A673 (cell line): ENCODE measurements around the gene CEACAM1. TPM values are rescaled to one million over a fixed set of nuclear protein-coding genes. Genes with fewer than 3 reads are reported as not detected.
"Not testable (repeated sequence)": the region's sequence is repeated elsewhere in the genome, so short reads cannot be mapped to it uniquely, and the experiment has no call there.

Experiments used
- BruUV-seq: library from RNA; stranded (reverse); fragments of 400-500 nt; replicated peaks from 2 replicates; lab custom pipeline; 2021; lab: Mats Ljungman, UMichigan
- CTCF ChIA-PET: fragments of 300-600 bp; sonication (Branson Sonifier 250); formaldehyde crosslinking; loops from one replicate; lab custom pipeline; 2022; ENCODE audit warnings: antibody characterized with exemption; lab: Charles Lee
- POLR2A ChIA-PET: fragments of 300-600 bp; sonication (Branson Sonifier 250); formaldehyde crosslinking; loops from one replicate; lab custom pipeline; 2022; ENCODE audit warnings: antibody characterized with exemption; ENCODE audit not compliant: low non-redundant PET; lab: Charles Lee
- DNase-seq: peaks from one replicate; pipeline ENCODE4 v3.0.0-alpha.2; 2015; ENCODE audit warnings: low spot score
- H3K27ac ChIP-seq: fragments of 200-600 bp; sonication (generic); 2 replicates; pipeline ENCODE4 v1.5.1; 2016; ENCODE audit warnings: mixed run types, low read depth, mild to moderate bottlenecking, mixed read lengths, antibody characterized with exemption, low read length; ENCODE audit not compliant: poor library complexity, severe bottlenecking
- H3K27me3 ChIP-seq: fragments of 200-600 bp; sonication (generic); replicated peaks from 2 replicates; pipeline ENCODE4 v1.6.1; 2017; ENCODE audit warnings: mixed run types, low read depth, mild to moderate bottlenecking, mixed read lengths, antibody characterized with exemption, low read length; ENCODE audit not compliant: insufficient read depth, poor library complexity
- H3K36me3 ChIP-seq: fragments of 200-600 bp; sonication (generic); 2 replicates; pipeline ENCODE4 v1.6.1; 2016; ENCODE audit warnings: mixed run types, mild to moderate bottlenecking, mixed read lengths, antibody characterized with exemption, low read length; ENCODE audit not compliant: insufficient read depth, poor library complexity, severe bottlenecking
- H3K4me1 ChIP-seq: fragments of 200-600 bp; sonication (generic); 2 replicates; pipeline ENCODE4 v1.6.1; 2017; ENCODE audit warnings: mixed run types, mild to moderate bottlenecking, mixed read lengths, antibody characterized with exemption, low read length; ENCODE audit not compliant: insufficient read depth, poor library complexity, severe bottlenecking
- H3K4me3 ChIP-seq: fragments of 200-600 bp; sonication (generic); 2 replicates; pipeline ENCODE4 v1.5.1; 2016; ENCODE audit warnings: low read depth, mixed run types, mild to moderate bottlenecking, mixed read lengths, low read length; ENCODE audit not compliant: poor library complexity, severe bottlenecking
- H3K9me3 ChIP-seq: fragments of 200-600 bp; sonication (generic); 2 replicates; pipeline ENCODE4 v1.6.1; 2016; ENCODE audit warnings: mixed run types, low read depth, mild to moderate bottlenecking, mixed read lengths, antibody characterized with exemption, low read length; ENCODE audit not compliant: poor library complexity, severe bottlenecking
- CTCF ChIP-seq: fragments of 300-800, 200-600 bp; sonication (generic); conservative IDR thresholded peaks from 2 replicates; pipeline ENCODE4 v1.5.1; 2017; ENCODE audit warnings: low read depth, mild to moderate bottlenecking, antibody characterized with exemption, low read length, moderate library complexity, mixed read lengths
- EZH2 ChIP-seq: fragments of 200-600 bp; sonication (generic); IDR thresholded peaks from 2 replicates; pipeline ENCODE4 v1.6.1; 2017; ENCODE audit warnings: borderline replicate concordance, low read depth, mild to moderate bottlenecking, mixed read lengths, antibody characterized with exemption, low read length; ENCODE audit not compliant: poor library complexity, severe bottlenecking
- intact Hi-C: fragments of 100-400 bp; cut with micrococcal nuclease; formaldehyde crosslinking; loops from one replicate; pipeline ENCODE4 v1.10.0; 2022; ENCODE audit not compliant: unreplicated experiment
- total RNA-seq: library from RNA; stranded (reverse); gene quantifications from 2 replicates; pipeline ENCODE4 v1.2.3, GENCODE V29; 2021

Gene CEACAM1
- total RNA-seq, 1 experiment from 2014 or later = 0.64 TPM

- POLR2A ChIA-PET = no interaction called here
- CTCF ChIA-PET = no interaction called here
- H3K36me3 ChIP-seq = no peaks in the 10 kb centered on the region
- no peak for DNase-seq
- peaks cover 7% of the 10 kb centered on the region for H3K27me3 ChIP-seq
- no peak overlapping the region for H3K27ac ChIP-seq
- H3K4me3 ChIP-seq = no peak overlapping the region
- intact Hi-C loops = no loop called here
- no peaks in the 10 kb centered on the region for H3K4me1 ChIP-seq
- no peak for TF ChIP-seq EZH2
- no peak for TF ChIP-seq CTCF
- no peaks in the 10 kb centered on the region for H3K9me3 ChIP-seq
- no TSS peak for BruUV-seq
Measured at GRCh38 chr19:42538841-42539709, 10.8 kb upstream of the CEACAM1 start.

GRCh38 chr19:42535276-42535675, 7.0 kb upstream of the CEACAM1 start:
- BruUV-seq, H3K36me3 ChIP-seq, H3K27me3 ChIP-seq, CTCF ChIA-PET, H3K4me1 ChIP-seq, H3K9me3 ChIP-seq, intact Hi-C loops, DNase-seq, POLR2A ChIA-PET, H3K4me3 ChIP-seq, H3K27ac ChIP-seq: not testable (repeated sequence)

GRCh38 chr19:42534391-42534790, 6.1 kb upstream of the CEACAM1 start:
- H3K4me3 ChIP-seq = no peak overlapping the region
- H3K36me3 ChIP-seq = no peaks in the 10 kb centered on the region
- no peak overlapping the region for H3K27ac ChIP-seq
- DNase-seq = no peak
- no TSS peak for BruUV-seq
- ChIA-PET POLR2A (no interaction called here), CTCF (no interaction called here)
- TF ChIP-seq EZH2 (no peak), CTCF (no peak)
- peaks cover 7% of the 10 kb centered on the region for H3K27me3 ChIP-seq
- intact Hi-C loops = no loop called here
- no peaks in the 10 kb centered on the region for H3K9me3 ChIP-seq
- no peaks in the 10 kb centered on the region for H3K4me1 ChIP-seq
